HL-60 (cell line): ENCODE measurements around the gene AMER2.

Source experiments
- DNase-seq, 2 experiments: peaks; one replicate each; pipeline ENCODE4 v3.0.0-alpha.2; 2010 to 2020; ENCODE audit warnings: low read depth in 1 of 2, low spot score in 1 of 2
- H3K27ac ChIP-seq: fragments of 250-450 bp; sonication (Bioruptor Pico); replicated peaks from 2 replicates; pipeline ENCODE4 v1.5.1; 2020; ENCODE audit warnings: mild to moderate bottlenecking, moderate library complexity
- H3K27me3 ChIP-seq: fragments of 250-450 bp; sonication (Bioruptor Pico); 2 replicates; pipeline ENCODE4 v1.5.1; 2021; ENCODE audit warnings: mild to moderate bottlenecking, moderate library complexity; ENCODE audit not compliant: insufficient read depth, poor library complexity, severe bottlenecking
- H3K4me3 ChIP-seq: replicated peaks from 2 replicates; pipeline ENCODE4 v1.5.1; 2011; ENCODE audit warnings: mild to moderate bottlenecking, control low read depth, low read length; ENCODE audit not compliant: insufficient read depth
- CTCF ChIP-seq: IDR thresholded peaks from one replicate; pipeline ENCODE4 v1.5.1; 2011; ENCODE audit warnings: low read length, control low read depth, inconsistent platforms; ENCODE audit not compliant: insufficient read depth
- GABPA ChIP-seq: IDR thresholded peaks from 2 replicates; pipeline ENCODE4 v1.6.1; 2012; ENCODE audit warnings: low read depth
- POLR2AphosphoS5 ChIP-seq: IDR thresholded peaks from 2 replicates; pipeline ENCODE4 v1.6.1; 2012; ENCODE audit warnings: low read depth
- REST ChIP-seq: IDR thresholded peaks from 2 replicates; pipeline ENCODE4 v1.6.1; 2012; ENCODE audit warnings: low read depth; ENCODE audit not compliant: insufficient replicate concordance
- SPI1 ChIP-seq: IDR thresholded peaks from 2 replicates; pipeline ENCODE4 v1.6.1; 2012; ENCODE audit warnings: low read depth, mild to moderate bottlenecking, borderline replicate concordance

Gene AMER2

GRCh38 chr13:25168790-25169189, 3.3 kb downstream of the AMER2 start:
- H3K4me3 ChIP-seq: no peak overlapping the region
- peaks cover 53% of the 10 kb centered on the region for H3K27me3 ChIP-seq
- TF ChIP-seq REST (no peak), GABPA (no peak), CTCF (no peak), POLR2AphosphoS5 (no peak), SPI1 (no peak)
- DNase-seq: no peak
- H3K27ac ChIP-seq: no peak overlapping the region

- no peak overlapping the region for H3K27ac ChIP-seq
- DNase-seq: no peak
- H3K4me3 ChIP-seq: no peak overlapping the region
- no peak for TF ChIP-seq REST
- no peak for TF ChIP-seq POLR2AphosphoS5
- no peak for TF ChIP-seq CTCF
- no peak for TF ChIP-seq SPI1
- no peak for TF ChIP-seq GABPA
- peaks cover 51% of the 10 kb centered on the region for H3K27me3 ChIP-seq
Observed at GRCh38 chr13:25167382-25168174, 4.5 kb downstream of the AMER2 start.

- Histone ChIP-seq H3K4me3 (no peak overlapping the region), H3K27ac (no peak overlapping the region), H3K27me3 (peaks cover 38% of the 10 kb centered on the region)
- TF ChIP-seq REST: no peak
- TF ChIP-seq SPI1: no peak
- TF ChIP-seq GABPA: no peak
- no peak for TF ChIP-seq CTCF
- TF ChIP-seq POLR2AphosphoS5: no peak
- no peak for DNase-seq
Observed at GRCh38 chr13:25166306-25166705, 5.8 kb downstream of the AMER2 start.
